ENCODE data around the gene MIP. TPM values are rescaled to one million over a fixed set of nuclear protein-coding genes. Genes with fewer than 3 reads are reported as not detected.
"Not testable (repeated sequence)": the region's sequence is repeated elsewhere in the genome, so short reads cannot be mapped to it uniquely, and the experiment has no call there.

MIP gene
- total RNA-seq, 1 donor from 2014 or later: not detected

GRCh38 chr12:56468216-56469006, 14.0 kb upstream of the MIP start, which contains the start of gene SPRYD4:
SPRYD4 (plus strand) TSS chr12:56468578; CDS start chr12:56468592, 14 bp downstream.
- intact Hi-C loops (cut with micrococcal nuclease): loop anchor here (1.0 to 10.0 kb wide), 6 partner anchors 19 to 494 kb away; partner anchors contain the start of genes CS, RAB5B, STAT2 and TIMELESS

GRCh38 chr12:56462565-56462964, 8.1 kb upstream of the MIP start:
- intact Hi-C loops (cut with micrococcal nuclease): loop anchor here (5.0 to 10.0 kb wide), 2 partner anchors 255 to 488 kb away; partner anchors contain the start of gene RAB5B

GRCh38 chr12:56461235-56462159, 7.0 kb upstream of the MIP start:
- intact Hi-C loops (cut with micrococcal nuclease): loop anchor here (5.0 to 10.0 kb wide), 2 partner anchors 254 to 487 kb away; partner anchors contain the start of gene RAB5B

GRCh38 chr12:56457817-56458216, 3.4 kb upstream of the MIP start:
- intact Hi-C loops (cut with micrococcal nuclease): no loop called here

GRCh38 chr12:56451147-56451546, 3.3 kb downstream of the MIP start:
- intact Hi-C loops (cut with micrococcal nuclease): no loop called here

- intact Hi-C loops (cut with micrococcal nuclease): no loop called here
Observed at GRCh38 chr12:56450241-56450640, 4.2 kb downstream of the MIP start.

DNA sequence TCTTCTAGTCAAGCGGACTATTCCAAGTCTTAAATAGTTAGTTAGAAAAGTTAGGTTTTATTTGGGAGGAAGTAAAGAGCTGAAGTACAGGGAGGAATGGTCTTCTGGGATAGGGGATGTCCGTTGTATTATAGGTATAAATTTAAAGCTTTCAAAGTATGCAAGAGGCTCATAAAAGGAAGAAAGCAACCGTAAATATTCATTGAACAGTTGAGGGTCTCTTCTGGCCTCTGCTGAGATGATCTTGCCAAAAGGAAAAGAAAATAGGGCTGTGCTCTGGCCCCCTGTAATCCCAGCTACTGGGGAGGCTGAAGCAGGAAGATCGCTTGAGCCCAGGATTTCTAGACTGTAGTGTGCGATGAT, 4.9 kb downstream of the MIP start:
- intact Hi-C loops (cut with micrococcal nuclease): loop anchor here (1.0 to 5.0 kb wide), 5 partner anchors 19 to 322 kb away; partner anchors contain the start of genes ESYT1, SPRYD4 and STAT2

DNA sequence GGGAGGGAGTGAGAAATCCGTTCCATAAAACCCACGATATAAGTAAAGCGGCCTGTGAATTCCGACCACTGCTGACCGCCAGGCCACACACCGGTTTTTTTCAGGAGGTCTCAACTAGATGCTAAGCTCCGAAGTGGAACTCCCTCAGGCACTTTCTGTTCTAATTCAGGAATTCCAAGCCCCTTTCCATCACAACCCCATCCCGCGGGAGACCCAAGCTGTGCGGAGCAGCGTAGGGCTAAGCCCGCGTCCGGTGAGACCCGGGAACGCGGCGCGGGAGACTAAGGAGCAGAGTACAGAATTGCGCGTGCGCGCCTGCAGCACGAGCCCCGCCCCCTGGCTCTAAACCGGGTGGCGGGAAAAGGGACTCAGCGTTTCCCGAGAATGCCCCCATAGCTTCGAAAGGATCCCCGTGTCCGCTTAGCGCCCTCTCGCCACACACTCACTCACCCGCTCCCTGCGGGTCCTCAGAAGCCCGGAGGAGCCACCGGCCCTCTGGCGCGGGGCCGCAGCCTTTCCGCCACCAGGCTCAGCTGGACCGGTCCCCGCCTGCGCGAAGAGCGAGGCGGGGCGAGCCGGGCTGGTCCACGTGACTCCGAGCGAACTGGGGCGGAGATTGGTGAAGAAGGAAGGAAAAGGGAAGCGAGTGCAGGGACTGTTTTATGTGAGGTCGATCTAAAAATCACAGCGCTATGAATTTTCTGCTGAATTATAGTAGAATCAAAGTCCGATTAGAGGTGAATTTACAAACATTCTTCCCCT, 5.4 kb downstream of the MIP start, which contains the start of gene TIMELESS:
Gene TIMELESS, minus strand, starts transcription at position 567 of the 762 bp plus-strand sequence. CDS start 15,256 bp downstream, outside the sequence.
- intact Hi-C loops (cut with micrococcal nuclease): loop anchor here (1.0 to 5.0 kb wide), 5 partner anchors 19 to 322 kb away; partner anchors contain the start of genes ESYT1, SPRYD4 and STAT2

DNA sequence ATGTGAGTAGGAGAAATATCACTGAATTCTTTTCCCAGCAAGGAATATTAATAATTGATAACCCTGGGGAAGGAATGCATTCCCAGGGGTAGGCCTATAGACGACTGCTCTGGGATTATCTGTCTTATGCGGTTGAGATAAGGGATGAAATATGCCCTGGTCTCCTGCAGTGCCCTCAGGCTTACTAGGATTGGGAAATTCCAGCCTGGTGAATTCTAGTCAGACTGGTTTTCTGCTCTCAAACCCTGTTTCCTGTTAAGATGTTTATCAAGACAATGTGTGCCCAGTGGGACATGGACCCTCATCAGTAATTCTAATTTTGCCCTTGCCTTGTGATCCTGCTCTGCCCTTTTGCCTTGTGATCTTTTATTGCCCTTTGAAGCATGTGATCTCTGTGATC, 11.2 kb downstream of the MIP start:
- intact Hi-C loops (cut with micrococcal nuclease): not testable (repeated sequence)

DNA sequence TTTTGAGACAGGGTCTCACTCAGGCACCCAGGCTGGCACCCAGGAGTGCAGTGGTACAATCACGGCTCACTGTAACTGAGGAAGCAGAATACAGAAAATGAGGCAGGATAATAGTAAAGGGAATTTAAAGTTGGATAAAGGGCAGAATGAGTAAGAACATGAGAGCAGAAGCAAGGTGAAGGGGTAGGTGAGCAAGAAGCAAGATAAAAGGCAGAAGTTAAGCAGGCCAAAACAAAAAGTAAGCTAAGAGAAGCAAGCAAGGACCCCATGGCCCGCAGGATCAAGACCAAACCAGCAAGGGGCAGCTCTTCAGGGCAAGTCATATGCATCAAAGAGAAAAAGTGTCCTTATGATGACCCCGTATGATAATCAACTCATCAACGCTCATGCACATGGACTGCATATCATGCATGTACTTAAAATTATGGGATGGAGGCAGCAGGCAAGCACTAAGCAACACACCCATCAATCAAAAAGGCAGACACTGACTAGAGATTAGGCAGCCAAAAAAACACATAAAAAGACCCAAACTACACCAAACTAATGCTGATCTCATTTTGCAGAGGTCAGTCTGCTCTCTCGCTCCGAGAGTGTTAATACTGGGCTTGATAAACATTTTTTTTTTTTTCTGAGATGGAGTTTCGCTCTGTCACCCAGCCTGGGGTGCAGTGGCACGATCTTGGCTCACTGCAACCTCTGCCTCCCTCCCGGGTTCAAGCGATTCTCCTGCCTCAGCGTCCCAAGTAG, 16.9 kb downstream of the MIP start:
- intact Hi-C loops (cut with micrococcal nuclease): no loop called here

GRCh38 chr12:56434828-56435227, 19.6 kb downstream of the MIP start:
- intact Hi-C loops (cut with micrococcal nuclease): no loop called here

GRCh38 chr12:56431850-56432249, 22.6 kb downstream of the MIP start:
- intact Hi-C loops (cut with micrococcal nuclease): no loop called here

- intact Hi-C loops (cut with micrococcal nuclease): no loop called here
Observed at GRCh38 chr12:56431288-56431687, 23.2 kb downstream of the MIP start.

- intact Hi-C loops (cut with micrococcal nuclease): no loop called here
Observed at GRCh38 chr12:56425940-56426438, 28.5 kb downstream of the MIP start.

GRCh38 chr12:56425193-56425592, 29.3 kb downstream of the MIP start:
- intact Hi-C loops (cut with micrococcal nuclease): no loop called here

GRCh38 chr12:56420411-56420810, 34.0 kb downstream of the MIP start:
- intact Hi-C loops (cut with micrococcal nuclease): no loop called here

DNA sequence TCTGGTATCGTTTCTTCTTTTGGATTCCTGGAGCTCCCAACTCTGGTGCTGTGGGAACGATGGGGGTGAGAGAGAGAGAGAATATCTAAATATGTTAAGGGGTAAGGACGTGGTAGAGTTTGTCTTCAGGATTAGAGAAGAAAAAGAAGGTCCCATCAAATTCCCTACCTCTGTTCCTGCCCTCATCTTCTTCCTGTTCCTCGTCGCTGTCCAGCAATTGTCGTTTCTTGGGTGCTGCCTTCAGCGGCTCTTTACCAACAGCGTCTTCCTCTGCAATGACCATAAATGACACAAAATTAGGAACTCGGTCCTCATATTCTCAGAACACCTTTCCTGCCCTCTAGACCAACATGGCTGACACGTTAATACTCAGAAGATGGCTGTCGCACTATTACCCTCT, 36.7 kb downstream of the MIP start:
- intact Hi-C loops (cut with micrococcal nuclease): no loop called here

GRCh38 chr12:56414401-56414800, 40.1 kb downstream of the MIP start:
- intact Hi-C loops (cut with micrococcal nuclease): no loop called here

GRCh38 chr12:56413392-56413791, 41.1 kb downstream of the MIP start:
- intact Hi-C loops (cut with micrococcal nuclease): no loop called here
